GM18526 (cell line): ENCODE data around the gene C1D.

Experiments
- POLR2A ChIP-seq: IDR thresholded peaks from 3 replicates; pipeline ENCODE4 v1.6.1; 2011; ENCODE audit not compliant: insufficient read length; ENCODE audit errors: extremely low read depth

Gene C1D

GRCh38 chr2:68032702-68033101 lies 30.1 kb downstream of the C1D start:
- TF ChIP-seq POLR2A, result no peak

GRCh38 chr2:68031542-68032160 lies 31.2 kb downstream of the C1D start:
- TF ChIP-seq POLR2A, result no peak

GRCh38 chr2:68031043-68031442 lies 31.8 kb downstream of the C1D start:
- TF ChIP-seq POLR2A, result no peak

DNA sequence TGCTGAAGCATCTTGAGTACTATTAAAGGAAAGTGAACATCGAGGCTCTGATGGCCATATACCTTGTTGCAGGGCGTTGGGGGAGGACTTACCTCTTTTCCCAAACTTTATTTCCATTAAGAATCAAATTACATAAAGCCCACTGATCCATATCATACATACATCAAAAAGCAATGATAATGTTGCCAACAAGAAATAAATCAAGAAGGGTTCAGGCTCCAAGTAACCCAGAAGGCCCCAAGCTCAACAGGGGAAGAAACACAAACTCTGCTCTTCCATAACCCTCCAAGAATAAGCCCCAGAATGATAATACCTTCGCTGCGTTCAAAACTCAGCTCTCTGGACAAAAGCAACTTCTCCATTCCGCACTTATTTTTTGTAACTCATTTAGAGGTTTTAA lies 32.3 kb downstream of the C1D start:
- no peak for TF ChIP-seq POLR2A

- TF ChIP-seq POLR2A, result no peak
Measured at GRCh38 chr2:68027959-68028358, 34.8 kb downstream of the C1D start.

GRCh38 chr2:68024450-68024849 lies 38.4 kb downstream of the C1D start:
- TF ChIP-seq POLR2A, result no peak

DNA sequence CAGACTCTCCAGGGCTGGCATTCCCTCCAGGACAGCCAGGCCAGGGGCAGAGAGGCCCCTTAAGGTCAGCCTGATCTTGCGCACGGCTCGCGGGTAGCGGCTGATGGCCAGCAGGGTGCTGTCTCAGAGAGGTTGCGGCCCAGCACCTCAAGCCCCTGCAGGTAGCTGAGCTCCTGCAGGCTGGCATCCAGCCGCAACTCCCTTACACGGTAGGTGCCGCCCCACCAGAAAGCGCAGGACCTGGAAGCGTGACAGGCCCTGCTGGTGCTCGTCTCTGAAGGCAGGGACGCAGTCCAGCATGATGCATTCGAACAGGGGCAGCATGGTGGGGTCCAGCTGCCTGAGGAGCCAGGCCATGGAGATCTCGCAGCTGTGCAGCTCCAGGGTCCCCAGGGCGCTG lies 38.9 kb downstream of the C1D start:
- TF ChIP-seq POLR2A, result no peak

- no peak for TF ChIP-seq POLR2A
Measured at GRCh38 chr2:68018727-68019126, 44.1 kb downstream of the C1D start.

DNA sequence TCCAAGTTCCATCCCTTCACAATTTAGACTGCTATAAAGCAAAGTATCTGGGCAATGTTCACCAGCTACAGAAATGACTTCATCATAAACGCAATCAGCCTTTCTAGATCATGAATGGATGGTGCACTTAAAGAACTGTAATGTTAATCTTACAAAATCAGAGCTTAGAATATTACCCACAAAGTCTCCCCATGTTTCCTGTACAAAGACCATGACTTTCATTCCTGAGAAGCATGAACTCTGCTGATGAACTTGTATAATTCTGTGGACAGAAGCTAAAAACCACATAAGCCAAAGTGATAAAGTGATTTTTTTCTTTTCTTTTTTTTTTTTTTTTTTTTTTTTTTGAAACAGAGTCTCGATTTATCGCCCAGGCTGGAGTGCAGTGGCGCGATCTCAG lies 53.3 kb downstream of the C1D start:
- no peak for TF ChIP-seq POLR2A

DNA sequence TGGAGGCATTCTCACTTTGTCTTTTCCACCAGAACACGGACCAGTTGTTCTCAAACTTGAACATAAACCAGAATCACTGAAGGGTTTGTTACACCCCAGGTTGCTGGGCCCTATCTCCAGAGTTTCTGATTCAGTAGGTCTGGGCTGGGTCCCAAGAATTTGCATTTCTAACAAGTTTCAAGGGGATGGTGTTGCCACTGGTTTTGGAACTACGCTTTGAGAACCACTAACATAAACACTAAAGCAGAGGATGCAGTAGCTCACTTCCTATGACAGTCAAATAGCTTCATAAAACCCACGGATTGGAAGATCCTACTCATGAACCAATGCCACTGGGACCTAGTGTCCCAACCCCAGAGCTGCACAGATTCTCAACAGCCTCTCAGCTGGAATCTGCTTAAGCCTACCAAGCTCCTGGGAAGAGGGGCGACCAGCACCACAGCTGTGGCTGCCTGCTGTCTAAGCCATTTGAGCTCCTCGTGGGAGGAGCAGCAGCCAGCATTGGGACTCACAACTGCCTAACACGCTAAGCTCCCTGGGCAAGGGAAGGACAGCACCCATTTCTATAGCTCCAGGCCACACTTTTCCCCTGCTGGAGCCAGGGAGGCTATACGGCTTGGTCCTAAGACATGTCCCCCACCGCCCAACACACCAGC lies 62.5 kb downstream of the C1D start:
- no peak for TF ChIP-seq POLR2A

DNA sequence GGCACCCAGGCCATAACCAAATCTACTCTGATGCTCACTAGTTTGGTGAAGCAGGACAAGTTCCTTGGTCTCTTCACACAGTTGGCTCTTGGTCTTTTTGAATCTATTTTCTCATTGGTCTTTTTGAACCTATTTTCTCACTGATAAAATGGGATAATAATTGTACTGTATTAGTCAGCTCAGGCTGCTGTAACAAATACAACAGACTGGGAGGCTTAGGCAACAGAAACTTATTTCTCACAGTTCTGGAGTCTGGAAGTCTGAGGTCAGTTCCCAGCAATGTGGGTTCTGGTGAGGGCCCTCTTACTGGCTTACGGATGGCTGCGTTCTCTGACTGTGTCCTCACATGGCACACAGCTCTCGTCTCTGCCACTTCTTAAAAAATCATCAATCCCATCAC lies 63.5 kb downstream of the C1D start:
- TF ChIP-seq POLR2A, result no peak

GRCh38 chr2:67997903-67998302 lies 64.9 kb downstream of the C1D start:
- no peak for TF ChIP-seq POLR2A

- no peak for TF ChIP-seq POLR2A
Measured at GRCh38 chr2:67997528-67997900, 65.3 kb downstream of the C1D start.

GRCh38 chr2:67996772-67997527 lies 65.9 kb downstream of the C1D start:
- TF ChIP-seq POLR2A, result no peak

- TF ChIP-seq POLR2A, result no peak
Measured at GRCh38 chr2:67994716-67995115, 68.1 kb downstream of the C1D start.

DNA sequence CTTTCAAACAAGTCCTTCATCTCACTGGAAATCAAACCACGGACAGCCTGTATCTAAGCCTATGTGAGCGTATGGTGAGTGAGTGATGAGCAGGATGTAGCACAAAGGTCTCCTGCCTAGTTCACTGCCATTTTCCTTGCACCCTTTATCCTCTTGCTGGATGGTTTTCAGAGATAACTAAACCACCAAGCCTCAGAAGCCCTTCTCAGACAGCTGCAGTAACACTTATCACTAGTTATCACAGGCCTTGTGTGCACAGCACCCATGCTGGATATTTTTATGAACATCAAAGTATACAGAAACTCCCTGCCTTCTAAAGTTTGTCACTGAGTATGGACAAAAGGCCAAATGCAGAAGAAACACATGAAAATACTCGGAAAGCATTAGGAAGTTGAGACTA lies 69.5 kb downstream of the C1D start:
- no peak for TF ChIP-seq POLR2A

- no peak for TF ChIP-seq POLR2A
Measured at GRCh38 chr2:67991456-67991855, 71.3 kb downstream of the C1D start.
